GM18868 (cell line): ENCODE data around the gene ACVR1B.
"Not testable (repeated sequence)": the region's sequence is repeated elsewhere in the genome, so short reads cannot be mapped to it uniquely, and the experiment has no call there.

Experiments used
- ATAC-seq: cut with Tn5 transposase; IDR thresholded peaks from one replicate; pipeline ENCODE4 v1.9.1; 2021; ENCODE audit warnings: mild to moderate bottlenecking, moderate library complexity; ENCODE audit not compliant: unreplicated experiment

ACVR1B gene

DNA sequence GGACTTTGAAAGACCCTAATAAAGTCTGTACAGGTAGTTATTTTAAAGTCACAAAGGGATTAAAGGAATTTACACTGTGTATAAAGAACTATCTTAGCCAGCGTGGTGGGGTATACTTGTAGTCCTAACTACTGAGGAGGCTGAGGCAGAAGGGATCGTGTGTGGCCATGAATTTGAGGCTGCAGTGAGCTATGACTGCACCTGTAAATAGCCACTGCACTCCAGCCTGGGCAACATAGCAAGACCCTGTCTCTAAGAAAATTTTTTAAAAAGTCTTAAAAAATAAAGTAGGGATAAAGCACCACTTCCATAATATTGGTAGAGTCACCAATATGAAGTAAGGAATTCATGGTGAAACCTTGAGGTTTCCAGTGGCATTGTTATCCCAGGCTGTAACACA is 18.1 kb downstream of the ACVR1B start:
- ATAC-seq, result no peak

DNA sequence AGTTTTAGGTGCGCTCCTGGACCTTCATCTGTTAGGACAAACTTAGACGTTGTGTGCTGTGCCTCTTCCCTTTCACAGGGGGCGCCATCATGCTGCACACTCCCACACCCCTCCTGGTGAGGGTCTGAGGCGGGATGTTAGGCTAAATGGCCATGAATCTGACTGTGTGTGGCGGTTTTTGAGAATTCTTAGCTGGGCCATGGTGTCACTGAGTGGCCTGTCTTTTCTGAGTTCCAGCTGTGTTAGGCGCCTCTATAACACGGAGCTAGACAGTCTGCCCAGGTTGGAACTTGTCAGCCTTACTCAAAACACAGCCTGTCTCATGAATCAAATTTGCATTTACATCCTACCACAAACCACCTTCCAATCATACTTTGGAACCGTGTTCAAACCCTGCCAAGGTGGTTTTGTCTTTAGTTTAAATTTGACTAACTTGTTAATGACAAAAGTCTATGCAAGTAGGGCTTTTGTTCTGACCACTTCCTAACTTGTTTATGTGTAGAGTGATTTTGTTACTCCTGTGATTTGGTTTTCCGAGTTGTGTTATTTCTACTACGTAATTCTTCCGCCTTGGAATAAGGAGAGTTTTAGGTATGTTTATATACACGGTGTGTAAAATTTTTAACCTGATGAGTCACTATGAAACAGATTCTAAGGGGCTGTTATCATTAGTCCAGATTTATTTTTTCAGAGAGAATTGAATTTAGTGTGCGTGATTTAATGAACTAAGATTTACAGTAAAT is 19.6 kb downstream of the ACVR1B start:
- ATAC-seq, result peak; percentile 89

DNA sequence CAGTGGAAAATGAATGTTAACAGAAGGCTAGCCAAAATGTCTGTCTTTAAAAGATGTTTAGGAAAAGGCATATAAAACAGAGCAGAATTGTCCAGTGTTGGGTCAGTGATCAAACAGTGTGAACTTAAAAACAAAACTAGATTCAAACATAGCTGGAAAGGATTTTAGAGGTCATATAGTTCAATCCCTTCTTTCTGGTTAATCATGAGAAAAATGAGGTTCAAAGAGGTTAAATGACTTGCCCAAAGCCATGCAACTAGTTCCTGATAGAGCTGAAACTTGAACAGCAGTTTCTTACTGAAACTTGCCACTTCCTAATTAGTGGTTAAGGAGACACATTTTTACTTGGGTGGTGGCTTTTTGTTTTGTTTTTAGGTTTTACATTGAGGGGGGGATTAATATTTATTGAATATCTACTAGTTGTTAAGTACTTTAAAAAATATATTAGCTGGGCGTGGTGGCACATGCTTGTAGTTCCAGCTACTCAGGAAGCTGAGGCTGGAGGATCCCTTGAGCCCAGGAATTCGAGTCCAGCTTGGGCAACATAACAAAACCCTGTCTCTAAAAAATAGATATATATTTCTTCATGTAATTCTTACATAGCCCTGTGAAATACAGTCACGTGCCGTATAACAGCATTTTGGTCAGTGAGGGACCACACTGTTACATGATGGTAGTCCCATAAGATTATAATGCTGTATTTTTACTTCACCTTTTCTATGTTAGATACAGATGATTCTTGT is 20.4 kb downstream of the ACVR1B start:
- no peak for ATAC-seq

DNA sequence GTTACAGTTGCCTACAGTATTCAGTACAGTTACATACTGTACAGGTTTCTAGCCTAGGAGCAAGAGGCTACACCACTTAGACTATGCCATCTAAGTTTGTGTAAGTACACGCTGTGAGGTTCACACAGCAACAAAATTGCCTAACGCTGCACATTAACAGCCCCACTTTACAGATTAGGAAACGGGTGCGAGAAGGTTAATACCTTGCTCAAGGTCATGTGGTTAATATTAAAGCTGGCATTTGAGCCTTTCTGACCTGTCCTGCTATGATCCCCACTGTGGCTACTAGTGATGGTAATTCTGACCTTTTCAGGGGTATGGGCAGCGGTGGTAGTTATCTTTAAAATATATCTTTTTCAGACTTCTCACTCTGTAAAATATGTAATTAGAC is 20.9 kb downstream of the ACVR1B start:
- ATAC-seq, result no peak

DNA sequence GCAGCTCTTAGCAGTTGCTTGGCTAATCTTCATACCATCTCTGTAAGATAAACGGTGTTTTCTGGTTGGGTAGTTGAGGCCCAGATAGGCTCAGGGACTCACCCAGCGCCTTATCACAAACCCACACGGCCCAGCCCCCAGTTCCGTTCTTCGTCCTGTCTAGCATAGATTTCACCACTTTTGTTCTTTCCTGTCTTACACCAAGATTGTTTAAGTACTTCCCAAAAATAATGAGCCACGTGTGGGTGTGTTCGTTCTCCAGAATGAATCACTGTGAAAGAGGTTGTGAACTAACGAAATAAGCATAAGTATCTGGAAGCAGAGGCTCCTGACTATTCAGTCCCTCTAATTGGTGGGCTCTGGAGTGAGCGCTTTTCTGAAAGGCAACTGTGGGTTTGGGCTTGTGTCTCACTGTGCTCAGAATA is 21.4 kb downstream of the ACVR1B start:
- ATAC-seq, result no peak

DNA sequence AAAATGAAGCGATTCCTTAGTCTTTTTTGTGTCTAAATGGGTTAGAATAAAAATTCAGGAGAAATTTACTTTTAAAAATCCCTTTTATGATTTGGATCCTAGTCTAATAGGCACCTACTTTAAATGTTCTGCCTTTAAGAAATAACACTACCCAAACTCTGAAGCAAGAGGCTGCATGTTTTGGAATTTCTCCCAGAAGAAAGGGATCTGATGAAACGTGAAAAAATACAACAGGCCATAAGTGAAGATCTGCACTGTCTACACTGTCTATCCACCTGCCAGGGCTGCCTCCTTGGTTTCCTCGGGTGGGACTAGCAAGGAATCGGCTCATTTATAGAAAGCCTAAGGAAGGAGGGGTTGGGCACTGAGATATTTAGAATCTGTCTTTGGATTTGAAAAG is 22.1 kb downstream of the ACVR1B start:
- no peak for ATAC-seq

DNA sequence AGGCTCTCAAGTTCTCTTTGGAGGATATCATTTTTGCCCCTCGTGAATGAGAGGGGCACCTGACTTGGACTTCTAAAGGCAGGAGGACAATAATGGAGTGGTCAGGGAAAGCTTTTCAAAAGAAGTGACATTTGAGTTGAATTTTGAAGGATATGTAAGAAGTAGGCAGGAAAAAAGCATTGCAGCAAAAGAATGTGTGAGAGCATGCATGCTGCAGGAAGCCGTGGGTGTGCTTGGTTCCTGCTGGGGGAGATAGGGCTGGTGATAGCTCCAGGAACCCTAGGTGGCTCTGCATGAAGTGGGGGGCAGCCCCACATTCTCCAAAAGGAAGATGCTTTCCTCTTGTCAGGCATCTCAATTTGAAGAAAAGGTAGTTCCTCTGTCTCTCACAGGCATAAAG is 23.1 kb downstream of the ACVR1B start:
- no peak for ATAC-seq

DNA sequence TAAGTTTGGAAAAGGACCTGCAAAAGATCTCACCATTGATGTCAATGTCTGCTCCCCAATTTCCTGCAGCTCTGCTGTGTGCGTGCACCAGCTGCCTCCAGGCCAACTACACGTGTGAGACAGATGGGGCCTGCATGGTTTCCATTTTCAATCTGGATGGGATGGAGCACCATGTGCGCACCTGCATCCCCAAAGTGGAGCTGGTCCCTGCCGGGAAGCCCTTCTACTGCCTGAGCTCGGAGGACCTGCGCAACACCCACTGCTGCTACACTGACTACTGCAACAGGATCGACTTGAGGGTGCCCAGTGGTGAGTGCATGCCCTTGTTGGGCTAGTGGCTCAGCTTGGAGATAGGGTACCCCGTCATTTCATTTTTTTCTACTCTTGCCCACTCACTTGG is 23.7 kb downstream of the ACVR1B start:
- ATAC-seq, result no peak

DNA sequence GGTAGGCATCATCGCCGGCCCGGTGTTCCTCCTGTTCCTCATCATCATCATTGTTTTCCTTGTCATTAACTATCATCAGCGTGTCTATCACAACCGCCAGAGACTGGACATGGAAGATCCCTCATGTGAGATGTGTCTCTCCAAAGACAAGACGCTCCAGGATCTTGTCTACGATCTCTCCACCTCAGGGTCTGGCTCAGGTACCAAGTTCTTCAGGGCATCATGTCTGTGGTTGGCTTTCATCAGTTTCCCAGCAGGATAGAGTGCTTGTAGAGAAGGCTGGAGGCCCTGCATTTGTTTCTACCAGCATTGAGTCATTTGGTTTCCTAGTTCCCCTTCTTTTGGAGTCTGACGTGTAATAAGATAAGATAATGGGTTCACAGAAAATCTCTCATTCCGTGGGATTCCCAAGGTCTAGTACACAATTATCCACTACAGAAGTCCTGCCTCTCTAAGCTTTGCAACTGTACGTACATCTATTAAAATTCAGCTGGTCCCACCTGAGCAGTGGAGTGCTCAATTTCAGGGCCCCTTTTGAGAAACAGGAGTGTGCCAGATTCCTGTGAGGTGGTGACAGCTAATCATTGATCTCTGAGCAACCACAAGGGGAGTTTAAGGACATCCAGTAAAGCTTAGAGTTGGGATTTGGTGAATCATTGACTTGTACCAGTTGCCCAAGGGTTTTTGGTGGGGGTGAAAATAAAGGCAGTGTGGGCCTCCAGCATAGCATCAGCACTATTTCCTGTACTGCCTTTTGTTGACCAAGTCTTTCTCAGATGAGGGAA is 25.1 kb downstream of the ACVR1B start:
- ATAC-seq, result no peak

DNA sequence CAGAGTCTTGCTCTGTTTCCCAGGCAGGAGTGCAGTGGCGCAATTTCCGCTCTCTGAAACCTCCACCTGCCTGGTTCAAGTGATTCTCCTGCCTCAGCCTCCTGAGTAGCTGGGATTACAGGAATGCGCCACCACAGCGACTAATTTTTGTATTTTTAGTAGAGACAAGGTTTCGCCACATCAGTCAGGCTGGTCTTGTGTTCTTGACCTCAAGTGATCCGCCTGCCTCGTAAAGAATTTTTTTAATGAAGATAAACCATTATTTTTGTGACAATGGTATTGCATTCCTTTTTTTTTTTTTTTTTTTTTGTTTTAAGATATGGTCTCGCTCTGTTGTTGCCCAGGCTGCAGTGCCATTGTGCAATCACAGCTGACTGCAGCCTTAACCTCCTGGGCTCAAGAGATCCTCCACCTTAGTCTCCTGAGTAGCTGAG is 25.8 kb downstream of the ACVR1B start:
- no peak for ATAC-seq

DNA sequence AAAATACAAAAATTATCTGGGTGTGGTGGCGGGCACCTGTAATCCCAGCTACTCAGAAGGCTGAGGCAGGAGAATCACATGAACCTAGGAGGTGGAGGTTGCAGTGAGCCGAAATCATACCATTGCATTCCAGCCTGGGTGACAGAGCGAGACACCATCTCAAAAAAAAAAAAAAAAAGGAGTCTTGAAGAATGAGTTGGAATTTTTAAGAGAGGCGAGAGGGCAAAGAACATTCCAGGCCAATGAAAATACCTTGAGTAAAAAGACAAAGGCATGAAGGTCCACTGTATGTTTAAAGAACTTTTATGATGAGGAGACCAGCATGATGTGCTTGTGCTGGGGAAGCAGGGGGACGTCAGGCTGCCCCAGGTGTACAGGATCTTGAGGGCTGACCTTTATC is 27.8 kb downstream of the ACVR1B start:
- not testable (repeated sequence) for ATAC-seq

DNA sequence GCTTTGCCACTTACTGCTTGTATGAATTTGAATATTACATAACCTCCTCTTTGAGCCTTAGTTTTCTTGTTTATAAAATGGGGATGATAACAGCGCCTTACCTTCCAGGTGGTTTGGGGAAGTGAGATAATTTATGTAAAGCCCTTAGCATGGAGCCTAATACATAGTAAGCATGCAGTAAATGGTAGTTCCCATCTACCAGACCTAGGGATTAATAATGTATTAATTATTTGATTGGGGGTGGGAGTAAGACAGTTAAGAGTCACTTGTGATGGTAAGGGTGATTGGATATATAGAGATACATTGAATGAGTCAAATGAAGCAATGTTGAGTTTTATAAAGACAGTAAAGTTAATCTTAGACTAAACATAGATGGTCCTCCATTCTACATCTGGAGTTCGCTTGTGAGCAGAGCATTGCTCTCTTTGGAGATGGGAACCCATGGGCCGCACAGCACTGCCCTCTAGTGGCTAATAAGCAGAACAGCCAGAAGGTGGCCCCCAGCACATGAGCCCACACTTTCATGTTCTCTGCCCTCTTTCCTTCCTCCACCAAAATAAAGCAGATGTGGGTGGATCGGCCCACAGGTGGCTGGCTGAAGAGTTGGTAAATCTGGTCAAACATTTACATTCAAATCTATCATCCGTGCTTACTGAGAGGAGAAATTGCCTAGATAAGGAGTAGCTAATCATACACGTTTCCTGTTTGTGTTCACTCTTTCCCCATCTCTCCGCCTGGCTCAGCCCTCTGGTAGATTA is 28.7 kb downstream of the ACVR1B start:
- no peak for ATAC-seq

DNA sequence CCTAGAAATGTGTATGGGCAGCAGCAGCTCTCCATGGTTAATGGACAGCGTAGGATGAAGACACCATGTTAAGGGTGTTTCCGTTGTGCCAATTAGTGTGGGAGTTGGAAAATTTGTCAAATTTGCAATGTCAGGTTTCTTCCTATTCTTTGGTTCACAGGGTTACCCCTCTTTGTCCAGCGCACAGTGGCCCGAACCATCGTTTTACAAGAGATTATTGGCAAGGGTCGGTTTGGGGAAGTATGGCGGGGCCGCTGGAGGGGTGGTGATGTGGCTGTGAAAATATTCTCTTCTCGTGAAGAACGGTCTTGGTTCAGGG is 29.3 kb downstream of the ACVR1B start:
- ATAC-seq, result no peak

DNA sequence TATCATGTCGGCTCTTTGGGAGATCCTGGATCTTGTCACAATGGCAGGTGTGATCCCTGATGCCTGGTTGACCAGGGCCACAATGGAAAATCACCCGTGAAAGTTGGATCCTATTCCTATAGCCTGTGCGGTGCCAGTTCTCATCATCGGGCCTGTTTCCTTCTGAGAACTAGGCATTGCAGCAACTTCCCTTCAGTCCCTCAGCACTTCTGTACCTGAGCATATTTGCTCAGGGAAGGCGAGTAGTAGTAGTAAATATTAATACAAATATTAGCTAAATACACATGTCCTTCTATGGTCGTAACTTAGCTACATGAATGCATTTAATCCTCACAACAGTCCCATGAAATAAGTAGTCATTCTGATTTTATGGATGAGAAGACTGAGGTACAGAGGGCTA is 33.2 kb downstream of the ACVR1B start:
- ATAC-seq, result no peak

DNA sequence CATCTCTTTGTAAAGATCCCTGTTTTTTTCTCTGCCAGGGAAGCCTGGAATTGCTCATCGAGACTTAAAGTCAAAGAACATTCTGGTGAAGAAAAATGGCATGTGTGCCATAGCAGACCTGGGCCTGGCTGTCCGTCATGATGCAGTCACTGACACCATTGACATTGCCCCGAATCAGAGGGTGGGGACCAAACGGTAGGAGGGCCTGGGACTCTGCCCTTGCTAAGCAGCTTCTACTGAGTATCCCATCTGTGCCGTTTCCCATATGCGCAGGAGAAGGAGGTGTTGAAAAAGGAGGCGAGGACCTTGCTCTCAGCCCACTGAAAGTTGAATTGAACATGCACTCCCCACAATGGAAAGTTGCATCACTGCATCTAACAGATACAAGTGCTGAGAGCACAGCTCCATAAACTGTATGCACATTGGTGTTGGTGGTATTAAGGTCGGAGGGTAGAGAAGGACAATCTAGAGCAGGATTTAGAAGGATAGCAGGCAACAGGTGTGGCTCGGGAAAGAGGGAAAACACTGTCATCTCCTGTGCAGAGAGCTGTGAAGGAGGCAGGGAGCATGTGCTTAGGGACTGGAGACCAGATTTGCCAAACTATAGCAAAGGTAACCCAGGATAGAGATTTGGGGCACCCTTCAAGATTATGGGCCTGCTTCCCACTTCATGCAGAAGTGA is 33.8 kb downstream of the ACVR1B start:
- ATAC-seq, result no peak

DNA sequence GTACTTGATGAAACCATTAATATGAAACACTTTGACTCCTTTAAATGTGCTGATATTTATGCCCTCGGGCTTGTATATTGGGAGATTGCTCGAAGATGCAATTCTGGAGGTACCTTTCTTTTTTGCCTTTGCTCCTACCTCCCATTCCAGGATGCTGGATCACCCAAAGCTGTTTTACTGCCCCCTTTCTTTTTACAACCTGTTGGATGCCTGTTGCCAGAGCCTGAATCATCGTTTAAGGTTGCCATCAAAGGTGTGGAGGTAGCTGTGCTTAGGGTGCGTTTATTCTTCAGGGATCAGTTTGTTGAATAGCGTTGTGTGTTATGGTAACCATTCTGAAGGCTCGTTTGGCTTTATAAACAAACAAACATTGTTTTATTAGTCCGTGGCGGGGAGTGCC is 35.3 kb downstream of the ACVR1B start:
- ATAC-seq, result no peak

DNA sequence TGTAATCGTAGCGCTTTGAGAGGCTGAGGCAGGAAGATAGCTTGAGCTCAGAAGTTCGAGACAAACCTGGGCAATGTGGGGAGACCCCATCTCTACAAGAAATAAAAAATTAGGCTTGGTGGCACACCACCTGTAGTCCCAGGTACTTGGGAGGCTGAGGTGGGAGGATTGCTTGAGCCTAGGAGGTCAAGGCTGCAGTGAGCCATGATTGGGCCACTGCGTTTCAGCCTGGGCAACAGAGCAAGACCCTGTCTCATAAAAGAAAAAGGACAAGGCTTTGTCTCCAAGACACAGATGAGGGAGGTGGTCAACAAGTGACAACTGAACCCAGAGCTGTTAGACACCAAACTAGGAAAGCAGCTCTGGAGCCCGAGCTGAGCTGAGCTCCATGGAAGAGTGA is 40.7 kb downstream of the ACVR1B start:
- no peak for ATAC-seq

DNA sequence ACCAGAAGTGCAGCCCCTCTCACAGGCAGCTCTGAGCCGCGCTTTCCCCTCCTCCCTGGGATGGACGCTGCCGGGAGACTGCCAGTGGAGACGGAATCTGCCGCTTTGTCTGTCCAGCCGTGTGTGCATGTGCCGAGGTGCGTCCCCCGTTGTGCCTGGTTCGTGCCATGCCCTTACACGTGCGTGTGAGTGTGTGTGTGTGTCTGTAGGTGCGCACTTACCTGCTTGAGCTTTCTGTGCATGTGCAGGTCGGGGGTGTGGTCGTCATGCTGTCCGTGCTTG is 43.0 kb downstream of the ACVR1B start:
- no peak for ATAC-seq

DNA sequence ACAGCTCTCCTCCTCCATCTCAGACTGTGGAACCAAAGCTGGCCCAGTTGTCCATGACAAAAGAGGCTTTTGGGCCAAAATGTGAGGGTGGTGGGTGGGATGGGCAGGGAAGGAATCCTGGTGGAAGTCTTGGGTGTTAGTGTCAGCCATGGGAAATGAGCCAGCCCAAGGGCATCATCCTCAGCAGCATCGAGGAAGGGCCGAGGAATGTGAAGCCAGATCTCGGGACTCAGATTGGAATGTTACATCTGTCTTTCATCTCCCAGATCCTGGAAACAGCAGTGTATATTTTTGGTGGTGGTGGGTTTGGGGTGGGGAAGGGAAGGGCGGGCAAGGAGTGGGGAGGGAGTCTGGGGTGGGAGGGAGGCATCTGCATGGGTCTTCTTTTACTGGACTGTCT is 43.5 kb downstream of the ACVR1B start:
- ATAC-seq, result no peak

DNA sequence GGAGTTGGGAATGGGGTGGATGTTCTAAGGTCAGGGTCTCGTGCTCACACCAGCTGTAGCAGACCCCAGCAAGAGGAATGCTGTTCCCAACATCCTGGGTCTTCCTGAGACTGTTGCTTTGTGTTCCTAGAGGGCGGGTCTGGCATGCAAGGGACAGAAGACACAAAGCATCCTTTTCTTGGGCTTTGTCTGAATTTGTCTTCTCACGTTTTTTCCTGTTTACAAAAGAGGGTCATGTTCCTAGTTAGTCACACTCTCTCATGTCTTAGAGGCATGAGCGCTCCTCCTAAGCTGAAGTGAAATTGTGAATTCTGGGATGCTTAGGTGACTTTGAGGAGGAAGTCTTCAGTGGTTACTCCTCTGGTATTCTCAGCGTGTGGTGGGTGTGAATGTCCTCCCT is 45.6 kb downstream of the ACVR1B start:
- ATAC-seq, result no peak

DNA sequence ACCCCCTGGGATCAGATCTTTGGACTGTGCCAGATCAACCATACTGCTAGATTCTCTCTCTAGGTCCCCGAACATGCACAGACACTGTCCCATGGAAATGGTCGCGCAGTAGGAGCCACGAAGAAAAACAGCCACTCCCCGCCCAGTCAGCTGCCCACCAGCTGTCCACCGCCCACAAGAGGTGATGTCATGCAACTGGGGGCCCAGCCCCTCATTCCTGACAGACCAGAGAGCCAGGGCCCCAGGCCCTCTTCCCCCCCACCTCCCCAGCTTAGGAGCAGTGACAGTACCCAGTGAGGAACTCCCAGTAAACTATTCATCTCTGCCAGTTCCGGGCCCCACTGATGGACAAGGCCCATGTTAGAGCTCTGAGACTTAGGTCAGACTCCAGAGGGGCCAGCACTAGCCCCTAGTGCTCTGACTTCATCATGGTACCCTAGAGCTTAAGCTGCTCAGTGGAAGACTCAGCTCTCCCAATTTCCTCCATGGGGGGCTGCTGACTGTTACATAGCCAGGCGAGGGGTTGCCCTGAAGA is 51.6 kb downstream of the ACVR1B start:
- no peak for ATAC-seq
